WERI-Rb-1 (cell line): ENCODE results near the gene MAP2K2.

Experiments
- DNase-seq: peaks from one replicate; pipeline ENCODE4 v3.0.0-alpha.2; 2020
- H3K27ac ChIP-seq: fragments of 250-450 bp; sonication (Bioruptor Pico); 2 replicates; pipeline ENCODE4 v1.5.1; 2020; ENCODE audit warnings: mild to moderate bottlenecking, moderate library complexity
- H3K27me3 ChIP-seq: fragments of 250-450 bp; sonication (Bioruptor Pico); 2 replicates; pipeline ENCODE4 v1.5.1; 2021; ENCODE audit warnings: mild to moderate bottlenecking, low read depth, moderate library complexity; ENCODE audit not compliant: insufficient read depth, severe bottlenecking
- H3K36me3 ChIP-seq: fragments of 250-450 bp; sonication (Bioruptor Pico); 2 replicates; pipeline ENCODE4 v1.5.1; 2020; ENCODE audit warnings: mild to moderate bottlenecking, moderate library complexity
- H3K4me3 ChIP-seq: 2 replicates; pipeline ENCODE4 v1.5.1; 2011; ENCODE audit warnings: low read depth, mild to moderate bottlenecking, control low read depth, low read length
- H3K9me3 ChIP-seq: fragments of 250-450 bp; sonication (Bioruptor Pico); 2 replicates; pipeline ENCODE4 v1.5.1; 2021; ENCODE audit warnings: mild to moderate bottlenecking, moderate library complexity; ENCODE audit not compliant: severe bottlenecking
- CTCF ChIP-seq: IDR thresholded peaks from 2 replicates; pipeline ENCODE4 v1.5.1; 2011; ENCODE audit warnings: low read depth, mild to moderate bottlenecking, control low read depth, inconsistent platforms, low read length

Gene MAP2K2

GRCh38 chr19:4066176-4066606, 57.7 kb downstream of the MAP2K2 start:
- peak overlapping the region; percentile 96 for H3K27ac ChIP-seq
- no peaks in the 10 kb centered on the region for H3K27me3 ChIP-seq
- no peak for DNase-seq
- H3K4me3 ChIP-seq, result peak overlapping the region; percentile 85
- TF ChIP-seq CTCF, result no peak
- no peaks in the 10 kb centered on the region for H3K9me3 ChIP-seq
- H3K36me3 ChIP-seq, result peaks cover 21% of the 10 kb centered on the region

GRCh38 chr19:4065430-4066175, 58.3 kb downstream of the MAP2K2 start:
- Histone ChIP-seq H3K27ac (no peak overlapping the region), H3K36me3 (peaks cover 26% of the 10 kb centered on the region), H3K4me3 (no peak overlapping the region), H3K9me3 (no peaks in the 10 kb centered on the region), H3K27me3 (no peaks in the 10 kb centered on the region)
- DNase-seq, result peak; percentile 96
- no peak for TF ChIP-seq CTCF

- peak overlapping the region; percentile 98 for H3K27ac ChIP-seq
- peak; percentile 58 for DNase-seq
- peak overlapping the region; percentile 52 for H3K4me3 ChIP-seq
- TF ChIP-seq CTCF, result no peak
- H3K9me3 ChIP-seq, result no peaks in the 10 kb centered on the region
- no peaks in the 10 kb centered on the region for H3K27me3 ChIP-seq
- peaks cover 32% of the 10 kb centered on the region for H3K36me3 ChIP-seq
Measured at GRCh38 chr19:4064496-4065260, 59.2 kb downstream of the MAP2K2 start.

- TF ChIP-seq CTCF, result no peak
- Histone ChIP-seq H3K36me3 (peaks cover 32% of the 10 kb centered on the region), H3K9me3 (no peaks in the 10 kb centered on the region), H3K4me3 (peak overlapping the region; percentile 52), H3K27ac (peak overlapping the region; percentile 98), H3K27me3 (no peaks in the 10 kb centered on the region)
- no peak for DNase-seq
Measured at GRCh38 chr19:4064149-4064495, 59.8 kb downstream of the MAP2K2 start.

GRCh38 chr19:4063369-4064148, 60.4 kb downstream of the MAP2K2 start:
- Histone ChIP-seq H3K27me3 (no peaks in the 10 kb centered on the region), H3K36me3 (peaks cover 32% of the 10 kb centered on the region), H3K4me3 (peak overlapping the region; percentile 52), H3K27ac (peak overlapping the region; percentile 98), H3K9me3 (no peaks in the 10 kb centered on the region)
- no peak for TF ChIP-seq CTCF
- DNase-seq, result no peak
